Measurements from ENCODE around the gene FRMD4A. TPM values are rescaled to one million over a fixed set of nuclear protein-coding genes. Genes with fewer than 3 reads are reported as not detected.

The FRMD4A gene
- total and polyA plus RNA-seq, 2 of the 4 experiments (the other 2 are of a cell fraction), result 30.3 to 68.8 TPM

DNA sequence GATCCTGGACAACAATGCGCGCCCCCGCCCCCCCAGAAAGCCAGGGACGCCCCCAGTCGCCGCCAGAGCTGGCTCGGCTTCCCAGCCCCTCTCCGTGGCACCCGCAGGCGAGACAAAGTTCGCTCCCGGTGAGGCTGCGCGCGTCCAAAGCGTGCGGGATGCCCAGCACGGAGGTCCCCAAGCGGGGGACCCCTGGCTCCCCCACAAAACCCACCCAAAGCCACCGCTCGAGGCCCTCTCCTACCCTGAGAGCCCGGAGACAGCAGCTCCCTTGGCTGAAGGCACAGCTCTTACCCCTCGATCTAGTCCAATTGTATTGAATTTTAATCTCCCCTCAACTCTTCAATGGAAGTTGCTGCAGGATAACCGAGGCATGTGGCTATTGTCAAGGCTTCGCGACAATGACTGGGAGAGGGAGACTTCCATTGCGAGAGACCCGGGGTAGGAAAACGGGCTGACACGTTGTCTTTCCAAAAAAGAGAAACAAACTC lies 438.7 kb downstream of the FRMD4A start:
- Histone ChIP-seq H2BK15ac (ENCODE audit: low read depth, low read length) (peak overlapping the region; percentile 70; the same call in 1 of the 3 replicates), H2BK120ac (ENCODE audit: low read depth, low read length) (peak overlapping the region; percentile 73), H3K14ac (replicated peaks; ENCODE audit: low read depth, low read length) (peak overlapping the region; percentile 86; the same call in 1 of the 2 replicates), H3K79me1 (ENCODE audit: low read depth in 1 of 2, low read length in 2 of 2) (peaks cover 18 to 60% of the 10 kb centered on the region in 2 experiments), H3K9me1 (ENCODE audit: insufficient read depth, low read length) (peaks cover 23% of the 10 kb centered on the region), H3K18ac (ENCODE audit: low read depth, low read length) (peak overlapping the region; percentile 5), H3K4me3 (ENCODE audit: insufficient read depth, low read depth, low read length) (peak overlapping the region; percentile 62), H3K4me1 (ENCODE audit: control insufficient read depth, insufficient read depth, low read length) (peaks cover 13% of the 10 kb centered on the region), H3K36me3 (ENCODE audit: control insufficient read depth, insufficient read depth, low read length) (no peaks in the 10 kb centered on the region), H3K4me2 (ENCODE audit: low read depth, low read length) (peak overlapping the region; percentile 66), H2BK5ac (ENCODE audit: low read depth, low read length, poor library complexity, severe bottlenecking) (peak overlapping the region; percentile 56), H3K9me3 (ENCODE audit: control insufficient read depth, insufficient read depth, low read length) (no peaks in the 10 kb centered on the region), H2AFZ (replicated peaks; ENCODE audit: low read length, poor library complexity) (peak overlapping the region; percentile 92), H2BK20ac (ENCODE audit: low read depth, low read length) (peak overlapping the region; percentile 74; the same call in 1 of the 2 replicates), H4K5ac (ENCODE audit: low read depth, low read length) (peak overlapping the region; percentile 74; the same call in 1 of the 2 replicates), H4K8ac (ENCODE audit: low read depth in 2 of 2, low read length in 2 of 2) (peak overlapping the region; percentile 76 to 88), H3K4ac (ENCODE audit: low read depth, low read length) (peak overlapping the region; percentile 90), H3K27me3 (ENCODE audit: control insufficient read depth, insufficient read depth, low read length) (no peaks in the 10 kb centered on the region), H3K23ac (ENCODE audit: low read depth, low read length) (peak overlapping the region; percentile 98), H4K91ac (ENCODE audit: insufficient read depth, low read depth, low read length) (peak overlapping the region; percentile 73), H4K20me1 (ENCODE audit: insufficient read depth, low read length) (no peaks in the 10 kb centered on the region), H2AK9ac (replicated peaks; ENCODE audit: low read depth, low read length, poor library complexity) (peak overlapping the region; percentile 98), H3K9ac (ENCODE audit: low read depth, low read length) (peak overlapping the region; percentile 35), H3K56ac (ENCODE audit: extremely low read depth, insufficient read depth, low read length) (peak overlapping the region; percentile 32; the same call in 1 of the 2 replicates), H2AK5ac (ENCODE audit: low read depth, low read length) (peak overlapping the region; percentile 63), H3K27ac (ENCODE audit: insufficient read depth, low read length) (peak overlapping the region; percentile 18; the same call in 1 of the 2 replicates)
- 1% methylated on average over 11 of the region's 30 CpGs; no CpG with 5 or more reads in 1 of the 2 experiments for WGBS, 2 experiments (ENCODE audit: extremely low coverage in 2 of 2, insufficient read length in 1 of 2)
- intact Hi-C loops (cut with micrococcal nuclease), result loop anchor here (5.0 kb wide), 1 partner anchor 105 kb away; no protein-coding TSS in a partner anchor
- ChIA-PET CTCF (no interaction called here), POLR2A (ENCODE audit: unreplicated experiment) (interaction anchor here (0.6 kb wide), 1 partner anchor 54 kb away, joined by 6 read pairs; no protein-coding TSS in a partner anchor)
- DNase-seq (no peak), ATAC-seq (ENCODE audit: low read depth) (no peak; the same call in 1 of the 2 replicates)
- no TSS peak for BruUV-seq (replicated peaks)
- dilution Hi-C loops (cut with HindIII; ENCODE audit: low sequenced_read_pairs, unreplicated experiment), result no loop called here
- in situ Hi-C loops (cut with MboI; ENCODE audit: low sequenced_read_pairs), result no loop called here
- TF ChIP-seq, protein P1, sequence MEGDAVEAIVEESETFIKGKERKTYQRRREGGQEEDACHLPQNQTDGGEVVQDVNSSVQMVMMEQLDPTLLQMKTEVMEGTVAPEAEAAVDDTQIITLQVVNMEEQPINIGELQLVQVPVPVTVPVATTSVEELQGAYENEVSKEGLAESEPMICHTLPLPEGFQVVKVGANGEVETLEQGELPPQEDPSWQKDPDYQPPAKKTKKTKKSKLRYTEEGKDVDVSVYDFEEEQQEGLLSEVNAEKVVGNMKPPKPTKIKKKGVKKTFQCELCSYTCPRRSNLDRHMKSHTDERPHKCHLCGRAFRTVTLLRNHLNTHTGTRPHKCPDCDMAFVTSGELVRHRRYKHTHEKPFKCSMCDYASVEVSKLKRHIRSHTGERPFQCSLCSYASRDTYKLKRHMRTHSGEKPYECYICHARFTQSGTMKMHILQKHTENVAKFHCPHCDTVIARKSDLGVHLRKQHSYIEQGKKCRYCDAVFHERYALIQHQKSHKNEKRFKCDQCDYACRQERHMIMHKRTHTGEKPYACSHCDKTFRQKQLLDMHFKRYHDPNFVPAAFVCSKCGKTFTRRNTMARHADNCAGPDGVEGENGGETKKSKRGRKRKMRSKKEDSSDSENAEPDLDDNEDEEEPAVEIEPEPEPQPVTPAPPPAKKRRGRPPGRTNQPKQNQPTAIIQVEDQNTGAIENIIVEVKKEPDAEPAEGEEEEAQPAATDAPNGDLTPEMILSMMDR (conservative IDR thresholded peaks at IDR 0.05; ENCODE audit: low read depth, low read length), result no peak
- TF ChIP-seq, protein P2, sequence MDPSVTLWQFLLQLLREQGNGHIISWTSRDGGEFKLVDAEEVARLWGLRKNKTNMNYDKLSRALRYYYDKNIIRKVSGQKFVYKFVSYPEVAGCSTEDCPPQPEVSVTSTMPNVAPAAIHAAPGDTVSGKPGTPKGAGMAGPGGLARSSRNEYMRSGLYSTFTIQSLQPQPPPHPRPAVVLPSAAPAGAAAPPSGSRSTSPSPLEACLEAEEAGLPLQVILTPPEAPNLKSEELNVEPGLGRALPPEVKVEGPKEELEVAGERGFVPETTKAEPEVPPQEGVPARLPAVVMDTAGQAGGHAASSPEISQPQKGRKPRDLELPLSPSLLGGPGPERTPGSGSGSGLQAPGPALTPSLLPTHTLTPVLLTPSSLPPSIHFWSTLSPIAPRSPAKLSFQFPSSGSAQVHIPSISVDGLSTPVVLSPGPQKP (IDR thresholded peaks at IDR 0.05; ENCODE audit: borderline replicate concordance, low read depth, low read length), result no peak
- TF ChIP-seq MXI1 (IDR thresholded peaks at IDR 0.05; ENCODE audit: borderline replicate concordance, low read depth, low read length) (no peak), RCOR1 (IDR thresholded peaks at IDR 0.05; ENCODE audit: insufficient replicate concordance, low read length) (no peak), CEBPB (IDR thresholded peaks at IDR 0.05; ENCODE audit: low read depth, low read length) (no peak), POLR2A (IDR thresholded peaks at IDR 0.05; ENCODE audit: low read depth, low read length) (no peak), NFE2L2 (IDR thresholded peaks at IDR 0.05; ENCODE audit: low read depth, low read length) (no peak), MAZ (IDR thresholded peaks at IDR 0.05; ENCODE audit: borderline replicate concordance, low read depth, low read length) (no peak; the same call in 1 of the 2 replicates), RFX5 (IDR thresholded peaks at IDR 0.05; ENCODE audit: low read depth, low read length) (no peak), MAFK (IDR thresholded peaks at IDR 0.05; ENCODE audit: low read depth, low read length) (no peak), BHLHE40 (IDR thresholded peaks at IDR 0.05; ENCODE audit: low read depth, low read length) (no peak), SMC3 (IDR thresholded peaks at IDR 0.05; ENCODE audit: low read depth, low read length) (no peak), FOS (IDR thresholded peaks at IDR 0.05; ENCODE audit: low read depth, low read length) (no peak), CHD1 (IDR thresholded peaks at IDR 0.05; ENCODE audit: low read depth, low read length) (no peak)
- TF ChIP-seq, protein P3, sequence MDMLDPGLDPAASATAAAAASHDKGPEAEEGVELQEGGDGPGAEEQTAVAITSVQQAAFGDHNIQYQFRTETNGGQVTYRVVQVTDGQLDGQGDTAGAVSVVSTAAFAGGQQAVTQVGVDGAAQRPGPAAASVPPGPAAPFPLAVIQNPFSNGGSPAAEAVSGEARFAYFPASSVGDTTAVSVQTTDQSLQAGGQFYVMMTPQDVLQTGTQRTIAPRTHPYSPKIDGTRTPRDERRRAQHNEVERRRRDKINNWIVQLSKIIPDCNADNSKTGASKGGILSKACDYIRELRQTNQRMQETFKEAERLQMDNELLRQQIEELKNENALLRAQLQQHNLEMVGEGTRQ (IDR thresholded peaks at IDR 0.05; ENCODE audit: low read depth, low read length), result no peak

All from IMR-90 (cell line).